ENCODE data around the gene PARVB.

PARVB gene, protein sequence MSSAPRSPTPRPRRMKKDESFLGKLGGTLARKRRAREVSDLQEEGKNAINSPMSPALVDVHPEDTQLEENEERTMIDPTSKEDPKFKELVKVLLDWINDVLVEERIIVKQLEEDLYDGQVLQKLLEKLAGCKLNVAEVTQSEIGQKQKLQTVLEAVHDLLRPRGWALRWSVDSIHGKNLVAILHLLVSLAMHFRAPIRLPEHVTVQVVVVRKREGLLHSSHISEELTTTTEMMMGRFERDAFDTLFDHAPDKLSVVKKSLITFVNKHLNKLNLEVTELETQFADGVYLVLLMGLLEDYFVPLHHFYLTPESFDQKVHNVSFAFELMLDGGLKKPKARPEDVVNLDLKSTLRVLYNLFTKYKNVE
- 5.5 to 22.8 (median 10.7) reads per million in 9 experiments for total RNA-seq

GRCh38 chr22:44024288-44024921 lies at the start of gene PARVB:
PARVB (plus strand) TSS chr22:44024302; CDS start chr22:44024340, 38 bp downstream.
- H3K9me3 Mint-ChIP-seq = no peaks in the 10 kb centered on the region
- H3K4me3 Mint-ChIP-seq = peak within 1 kb of the TSS; percentile 82 to 83
- ATAC-seq (replicated peaks) (peak; percentile 16), DNase-seq (peak in 2 of 3 experiments; percentile 14 to 25)
- H3K27ac Mint-ChIP-seq = peak within 1 kb of the TSS; percentile 95 to 97
- H3K36me3 Mint-ChIP-seq (ENCODE audit: insufficient read depth) = peaks cover 13% of the 10 kb centered on the region
- H3K4me1 Mint-ChIP-seq (ENCODE audit: low read depth in 2 of 2) = peaks cover 30 to 35% of the 10 kb centered on the region in 2 donors
- H3K27me3 Mint-ChIP-seq = no peaks in the 10 kb centered on the region

DNA sequence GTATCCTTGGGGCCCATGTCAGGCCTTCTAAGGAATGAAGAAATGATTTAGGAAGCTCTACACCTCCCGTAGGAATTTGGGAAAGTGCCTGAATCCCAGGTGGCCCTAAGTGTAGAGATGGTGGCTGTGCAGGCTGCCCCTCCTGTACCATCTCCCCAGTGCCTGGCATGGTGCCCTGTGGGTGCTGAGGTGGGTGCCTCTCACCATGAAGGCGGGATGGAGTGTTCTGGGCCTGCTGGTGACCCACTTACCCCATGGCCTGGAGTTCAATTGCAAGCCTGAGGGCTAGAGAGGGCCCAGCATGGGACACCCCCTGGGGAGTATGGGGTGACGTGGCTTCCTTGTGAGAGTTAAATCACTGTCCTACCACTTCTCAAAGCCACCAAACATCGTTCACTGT lies 49.1 kb upstream of the PARVB start:
- no peak for ATAC-seq (replicated peaks)
- Mint-ChIP-seq H3K4me1 (ENCODE audit: low read depth in 2 of 2) (peaks cover 0 to 8% of the 10 kb centered on the region in 2 donors), H3K27ac (no peak overlapping the region), H3K27me3 (no peaks in the 10 kb centered on the region), H3K4me3 (no peak overlapping the region), H3K9me3 (no peaks in the 10 kb centered on the region), H3K36me3 (ENCODE audit: insufficient read depth) (peaks cover 78% of the 10 kb centered on the region)
- no peak for DNase-seq

DNA sequence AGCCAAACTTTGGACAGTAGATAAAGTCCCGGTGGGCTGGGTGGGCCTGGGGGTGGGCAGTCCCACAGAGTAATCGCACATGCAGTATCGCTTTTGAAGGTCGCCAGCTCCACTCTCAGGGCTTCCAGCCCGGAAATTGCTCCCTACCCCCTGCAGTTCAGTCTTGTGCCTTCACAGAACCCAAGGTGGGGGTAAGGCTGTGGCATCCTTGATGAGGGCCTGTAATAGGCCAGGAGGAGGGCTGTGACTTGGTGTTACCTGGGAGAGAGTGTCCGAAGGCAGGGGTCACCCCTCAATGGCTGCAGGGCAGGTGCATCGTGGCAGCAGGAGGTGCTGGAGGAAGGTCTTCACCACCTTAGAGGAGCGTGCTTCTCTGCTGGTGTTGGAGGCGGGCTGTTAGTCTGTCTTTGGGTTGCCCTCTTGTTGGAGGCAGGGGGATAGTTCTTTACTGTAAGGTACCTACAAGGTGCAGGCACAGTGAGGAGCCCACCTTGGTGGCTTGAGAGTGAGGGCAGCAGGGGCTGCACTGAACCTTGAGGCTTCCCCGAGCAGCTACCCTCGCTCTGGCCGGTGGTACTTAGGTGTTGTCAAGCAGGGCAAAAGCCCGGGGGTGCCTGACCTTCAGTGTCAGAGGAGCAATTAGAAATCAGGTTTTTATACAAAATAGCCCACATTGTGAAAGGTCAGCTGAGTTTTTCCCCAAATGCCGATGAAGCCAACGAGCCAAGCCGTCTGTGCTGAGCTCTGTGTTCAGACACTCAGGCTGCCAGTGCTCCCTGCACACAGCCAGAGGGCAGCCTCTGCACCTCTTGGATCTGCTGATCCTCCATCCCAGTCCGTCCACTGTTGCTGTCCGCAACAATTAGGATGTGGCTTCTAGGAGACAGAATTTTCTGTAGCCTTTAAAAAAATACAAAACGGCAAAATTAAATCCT lies 47.0 kb upstream of the PARVB start:
- Mint-ChIP-seq H3K36me3 (ENCODE audit: insufficient read depth) (peaks cover 74% of the 10 kb centered on the region), H3K27me3 (no peaks in the 10 kb centered on the region), H3K4me1 (ENCODE audit: low read depth in 2 of 2) (peaks cover 2 to 8% of the 10 kb centered on the region in 2 donors), H3K9me3 (no peaks in the 10 kb centered on the region), H3K4me3 (no peak overlapping the region), H3K27ac (peak overlapping the region in 1 of 2 donors; percentile 33)
- ATAC-seq (replicated peaks) (no peak), DNase-seq (no peak)

GRCh38 chr22:43978558-43978957 lies 45.5 kb upstream of the PARVB start:
- no peaks in the 10 kb centered on the region for H3K9me3 Mint-ChIP-seq

DNA sequence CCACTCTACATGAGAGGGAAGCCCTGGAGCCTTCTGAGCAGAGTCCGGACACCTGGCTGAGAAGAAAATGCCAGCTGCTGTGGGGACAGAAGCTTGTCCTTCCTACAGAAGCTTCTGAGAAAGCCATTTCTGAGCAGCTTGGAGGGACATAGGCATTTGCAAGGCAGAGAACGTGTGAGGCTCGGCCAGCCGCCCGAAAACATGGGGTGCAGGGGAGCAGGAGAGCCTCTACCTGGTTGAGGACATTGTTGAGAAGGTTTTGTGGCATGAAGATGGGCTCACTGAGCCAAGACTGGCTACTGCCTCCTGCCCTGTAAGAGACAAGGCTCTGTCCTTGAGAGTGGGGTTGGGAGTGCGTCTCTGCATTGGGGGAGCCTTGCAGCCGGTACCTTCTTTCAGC lies 43.5 kb upstream of the PARVB start:
- H3K9me3 Mint-ChIP-seq = no peaks in the 10 kb centered on the region
- ATAC-seq (replicated peaks) = no peak
- H3K4me3 Mint-ChIP-seq = no peak overlapping the region
- no peaks in the 10 kb centered on the region for H3K27me3 Mint-ChIP-seq
- no peak for DNase-seq
- peak overlapping the region in 1 of 2 donors; percentile 64 for H3K27ac Mint-ChIP-seq
- peaks cover 57% of the 10 kb centered on the region for H3K36me3 Mint-ChIP-seq (ENCODE audit: insufficient read depth)
- peaks cover 2 to 6% of the 10 kb centered on the region in 2 donors for H3K4me1 Mint-ChIP-seq (ENCODE audit: low read depth in 2 of 2)

More at GRCh38 chr22:43978558-43978957, 45.5 kb upstream of the PARVB start:
- DNase-seq (no peak), ATAC-seq (replicated peaks) (no peak)
- Mint-ChIP-seq H3K4me3 (no peak overlapping the region), H3K4me1 (ENCODE audit: low read depth in 2 of 2) (peaks cover 2 to 8% of the 10 kb centered on the region in 2 donors), H3K36me3 (ENCODE audit: insufficient read depth) (peaks cover 65% of the 10 kb centered on the region), H3K27ac (no peak overlapping the region), H3K27me3 (no peaks in the 10 kb centered on the region)

DNA sequence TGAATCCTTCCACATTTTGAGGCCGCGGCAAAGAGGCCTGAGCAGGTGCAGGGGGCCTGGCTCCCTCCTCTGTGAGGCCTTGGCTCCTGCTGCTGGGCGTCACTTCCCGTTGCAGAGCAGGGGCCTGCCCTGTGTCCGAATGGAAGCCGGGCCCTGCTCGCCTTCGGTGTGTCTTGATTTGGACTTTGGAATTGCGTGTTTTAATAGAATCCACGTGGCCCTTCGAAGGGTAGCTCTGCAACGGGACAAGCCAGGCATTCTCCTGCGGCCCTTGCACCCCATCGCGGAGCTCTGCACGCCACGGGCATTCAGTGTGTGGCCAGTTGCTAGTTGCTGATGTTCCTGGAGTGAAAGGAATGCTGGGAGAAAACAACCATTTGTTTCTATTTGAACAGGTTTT lies 43.1 kb upstream of the PARVB start:
- H3K27ac Mint-ChIP-seq = no peak overlapping the region
- no peaks in the 10 kb centered on the region for H3K9me3 Mint-ChIP-seq
- peaks cover 2% of the 10 kb centered on the region in 2 donors for H3K4me1 Mint-ChIP-seq (ENCODE audit: low read depth in 2 of 2)
- no peak overlapping the region for H3K4me3 Mint-ChIP-seq
- no peaks in the 10 kb centered on the region for H3K27me3 Mint-ChIP-seq
- no peak for ATAC-seq (replicated peaks)
- DNase-seq = no peak
- peaks cover 58% of the 10 kb centered on the region for H3K36me3 Mint-ChIP-seq (ENCODE audit: insufficient read depth)

GRCh38 chr22:43983808-43984207 lies 40.3 kb upstream of the PARVB start:
- H3K9me3 Mint-ChIP-seq = no peaks in the 10 kb centered on the region
- no peak overlapping the region for H3K4me3 Mint-ChIP-seq
- H3K36me3 Mint-ChIP-seq (ENCODE audit: insufficient read depth) = peaks cover 58% of the 10 kb centered on the region
- peaks cover 0 to 2% of the 10 kb centered on the region in 2 donors for H3K4me1 Mint-ChIP-seq (ENCODE audit: low read depth in 2 of 2)
- no peaks in the 10 kb centered on the region for H3K27me3 Mint-ChIP-seq
- no peak overlapping the region for H3K27ac Mint-ChIP-seq
- DNase-seq (no peak), ATAC-seq (replicated peaks) (no peak)

GRCh38 chr22:43985532-43985931 lies 38.6 kb upstream of the PARVB start:
- Mint-ChIP-seq H3K36me3 (ENCODE audit: insufficient read depth) (peaks cover 63% of the 10 kb centered on the region), H3K4me3 (no peak overlapping the region), H3K27ac (peak overlapping the region in 1 of 2 donors; percentile 62), H3K4me1 (ENCODE audit: low read depth in 2 of 2) (peaks cover 0 to under 1% of the 10 kb centered on the region in 2 donors), H3K9me3 (no peaks in the 10 kb centered on the region), H3K27me3 (no peaks in the 10 kb centered on the region)
- DNase-seq (no peak), ATAC-seq (replicated peaks) (no peak)

- H3K36me3 Mint-ChIP-seq (ENCODE audit: insufficient read depth) = peaks cover 76% of the 10 kb centered on the region
- DNase-seq (no peak), ATAC-seq (replicated peaks) (no peak)
- H3K4me1 Mint-ChIP-seq (ENCODE audit: low read depth in 2 of 2) = peaks cover 3 to 4% of the 10 kb centered on the region in 2 donors
- no peaks in the 10 kb centered on the region for H3K9me3 Mint-ChIP-seq
- H3K4me3 Mint-ChIP-seq = no peak overlapping the region
- no peaks in the 10 kb centered on the region for H3K27me3 Mint-ChIP-seq
- H3K27ac Mint-ChIP-seq = no peak overlapping the region
These were observed 35.8 kb upstream of the PARVB start for GRCh38 chr22:43988116-43988820.

- DNase-seq (no peak), ATAC-seq (replicated peaks) (no peak)
- Mint-ChIP-seq H3K4me1 (ENCODE audit: low read depth in 2 of 2) (peaks cover 6 to 10% of the 10 kb centered on the region in 2 donors), H3K9me3 (no peaks in the 10 kb centered on the region), H3K36me3 (ENCODE audit: insufficient read depth) (peaks cover 79% of the 10 kb centered on the region), H3K27me3 (no peaks in the 10 kb centered on the region), H3K27ac (no peak overlapping the region), H3K4me3 (no peak overlapping the region)
These were observed 35.1 kb upstream of the PARVB start for GRCh38 chr22:43988960-43989359.

GRCh38 chr22:43990044-43990443 lies 34.1 kb upstream of the PARVB start:
- Mint-ChIP-seq H3K27ac (no peak overlapping the region), H3K36me3 (ENCODE audit: insufficient read depth) (peaks cover 77% of the 10 kb centered on the region), H3K4me1 (ENCODE audit: low read depth in 2 of 2) (peaks cover 12 to 16% of the 10 kb centered on the region in 2 donors), H3K9me3 (no peaks in the 10 kb centered on the region), H3K4me3 (no peak overlapping the region), H3K27me3 (no peaks in the 10 kb centered on the region)
- ATAC-seq (replicated peaks) = no peak
- no peak for DNase-seq

DNA sequence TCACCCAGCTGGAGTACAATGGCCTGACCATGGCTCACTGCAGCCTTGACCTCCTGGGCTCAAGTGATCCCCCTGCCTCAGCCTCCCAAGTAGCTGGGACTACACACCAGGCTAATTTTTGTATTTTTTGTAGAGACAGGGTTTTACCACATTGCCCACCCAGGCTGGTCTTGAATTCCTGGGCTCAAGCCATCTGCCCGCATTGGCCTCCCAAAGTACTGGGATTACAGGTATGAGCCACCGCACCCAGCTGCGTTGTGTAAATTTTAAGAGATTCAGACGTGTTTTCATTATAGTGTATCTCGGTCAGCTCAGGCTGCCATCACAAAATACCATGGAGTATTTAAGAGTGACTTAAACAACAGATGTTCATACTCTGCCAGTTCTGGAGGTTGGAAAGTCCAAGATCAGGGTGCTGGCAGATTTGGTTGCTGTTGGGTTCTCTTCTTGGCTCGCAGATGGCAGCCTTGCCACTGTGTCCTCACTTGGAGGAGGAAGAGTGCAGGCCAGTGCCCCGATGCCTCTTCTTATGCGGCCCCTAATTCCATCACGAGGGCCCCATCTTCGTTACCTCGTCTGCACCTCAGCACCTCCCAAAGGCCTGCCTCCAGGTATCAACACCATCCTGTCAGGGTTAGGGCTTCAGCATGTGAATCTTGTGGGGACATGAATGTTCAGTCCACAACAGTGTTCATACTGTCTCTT lies 32.6 kb upstream of the PARVB start:
- peaks cover 70% of the 10 kb centered on the region for H3K36me3 Mint-ChIP-seq (ENCODE audit: insufficient read depth)
- DNase-seq (no peak), ATAC-seq (replicated peaks) (no peak)
- peaks cover 24 to 27% of the 10 kb centered on the region in 2 donors for H3K4me1 Mint-ChIP-seq (ENCODE audit: low read depth in 2 of 2)
- no peak overlapping the region for H3K27ac Mint-ChIP-seq
- H3K4me3 Mint-ChIP-seq = no peak overlapping the region
- H3K9me3 Mint-ChIP-seq = no peaks in the 10 kb centered on the region
- no peaks in the 10 kb centered on the region for H3K27me3 Mint-ChIP-seq

All from effector memory CD8-positive, alpha-beta T cell (primary cell).